GM23338 (cell line): Measurements from ENCODE around the gene ITSN2. TPM values are rescaled to one million over a fixed set of nuclear protein-coding genes. Genes with fewer than 3 reads are reported as not detected.
A peak's percentile ranks its signal among the peaks of the same experiment; 100 is the strongest.

Source experiments
- ATAC-seq: fragments of 200-7000 bp; cut with Tn5 transposase; 3 replicates; pipeline ENCODE4 v1.9.1; 2020
- DNase-seq: peaks from one replicate; pipeline ENCODE4 v3.0.0-alpha.2; 2015; ENCODE audit warnings: low spot score
- H2AFZ ChIP-seq: fragments of 200-600 bp; sonication (generic); 2 replicates; pipeline ENCODE4 v1.8.0; 2016; ENCODE audit warnings: antibody characterized with exemption, mild to moderate bottlenecking, moderate library complexity
- H3F3A ChIP-seq: fragments of 200-600 bp; sonication (generic); replicated peaks from 2 replicates; pipeline ENCODE4 v1.8.0; 2017; ENCODE audit warnings: antibody characterized with exemption, mixed run types, low read depth
- H3K27ac ChIP-seq: fragments of 200-600 bp; sonication (generic); 2 replicates; pipeline ENCODE4 v1.6.1; 2016; ENCODE audit warnings: low read depth
- H3K27me3 ChIP-seq: fragments of 200-600 bp; sonication (generic); 2 replicates; pipeline ENCODE4 v1.8.0; 2016; ENCODE audit warnings: mild to moderate bottlenecking, mixed run types, moderate library complexity; ENCODE audit not compliant: insufficient read depth
- H3K36me3 ChIP-seq: fragments of 200-600 bp; sonication (generic); 2 replicates; pipeline ENCODE4 v1.8.0; 2016; ENCODE audit warnings: mild to moderate bottlenecking; ENCODE audit not compliant: insufficient read depth
- H3K4me1 ChIP-seq: fragments of 200-600 bp; sonication (generic); 2 replicates; pipeline ENCODE4 v1.8.0; 2016; ENCODE audit warnings: mild to moderate bottlenecking, moderate library complexity; ENCODE audit not compliant: insufficient read depth
- H3K4me2 ChIP-seq: fragments of 200-600 bp; sonication (generic); 2 replicates; pipeline ENCODE4 v1.7.1; 2017; ENCODE audit warnings: mixed run types
- H3K4me3 ChIP-seq: fragments of 200-600 bp; sonication (generic); 2 replicates; pipeline ENCODE4 v1.6.1; 2016; ENCODE audit warnings: mixed run types
- H3K79me2 ChIP-seq: fragments of 200-600 bp; sonication (generic); replicated peaks from 2 replicates; pipeline ENCODE4 v1.8.0; 2017; ENCODE audit warnings: mild to moderate bottlenecking; ENCODE audit not compliant: insufficient read depth
- H3K9me2 ChIP-seq: fragments of 200-600 bp; sonication (generic); 2 replicates; pipeline ENCODE4 v1.8.0; 2017; ENCODE audit not compliant: insufficient read depth
- H4K20me1 ChIP-seq: fragments of 200-600 bp; sonication (generic); replicated peaks from 2 replicates; pipeline ENCODE4 v1.8.0; 2017; ENCODE audit warnings: mild to moderate bottlenecking; ENCODE audit not compliant: insufficient read depth
- H3K27ac Mint-ChIP-seq: 2 replicates; pipeline ENCODE4 v1.8.0; 2020; ENCODE audit warnings: inconsistent platforms, mild to moderate bottlenecking, moderate library complexity, mixed read lengths
- H3K27me3 Mint-ChIP-seq: 3 replicates; pipeline ENCODE4 v1.8.0; 2022; ENCODE audit warnings: low read depth, mild to moderate bottlenecking, moderate library complexity, mixed read lengths, inconsistent platforms; ENCODE audit not compliant: insufficient read depth, poor library complexity
- H3K36me3 Mint-ChIP-seq: 3 replicates; pipeline ENCODE4 v1.8.0; 2021; ENCODE audit warnings: low read depth, mild to moderate bottlenecking, inconsistent platforms, moderate library complexity, mixed read lengths
- H3K4me1 Mint-ChIP-seq: 3 replicates; pipeline ENCODE4 v1.8.0; 2020; ENCODE audit warnings: mild to moderate bottlenecking, inconsistent platforms, mixed read lengths
- H3K4me3 Mint-ChIP-seq: 3 replicates; pipeline ENCODE4 v1.8.0; 2021; ENCODE audit warnings: moderate library complexity, mild to moderate bottlenecking, inconsistent platforms, mixed read lengths
- H3K9me3 Mint-ChIP-seq: 3 replicates; pipeline ENCODE4 v1.8.0; 2020; ENCODE audit warnings: moderate library complexity, mild to moderate bottlenecking, inconsistent platforms, mixed read lengths
- CTCF ChIP-seq, 2 experiments: fragments of 200-600 bp in 1 of 2; sonication (generic) in 1 of 2; conservative IDR thresholded peaks; 2 replicates each; pipeline versions ENCODE4 v1.5.1 to v1.6.1; 2016 to 2017; ENCODE audit warnings: antibody characterized with exemption in 2 of 2, low read depth in 2 of 2, mild to moderate bottlenecking in 2 of 2, moderate library complexity in 1 of 2
- NANOG ChIP-seq: IDR thresholded peaks from 2 replicates; pipeline ENCODE4 v1.6.1; 2016; ENCODE audit warnings: antibody characterized with exemption, borderline replicate concordance
- STAT1 ChIP-seq: IDR thresholded peaks from one replicate; pipeline ENCODE4 v1.6.1; 2016; ENCODE audit warnings: antibody characterized with exemption; ENCODE audit not compliant: unreplicated experiment
- ZNF114 ChIP-seq: fragments of 250-450 bp; sonication (Bioruptor Pico); IDR thresholded peaks from 2 replicates; pipeline ENCODE4 v1.5.0; 2020; ENCODE audit warnings: mild to moderate bottlenecking, moderate library complexity
- ZNF462 ChIP-seq: fragments of 250-450 bp; sonication (Bioruptor Pico); IDR thresholded peaks from 2 replicates; pipeline ENCODE4 v1.5.0; 2020; ENCODE audit warnings: mild to moderate bottlenecking, moderate library complexity
- polyA plus RNA-seq: library from polyadenylated mRNA; unstranded; fragments of >200 nt; fragmentation: Nextera tagmentation; extraction: Ambion mirVana; gene quantifications from 2 replicates; pipeline ENCODE4 v1.2.1, GENCODE V29; 2016
- total RNA-seq: library from RNA; depleted of rRNA; stranded (reverse); fragments of >200 nt; shearing (Covaris generic); gene quantifications from 2 replicates; pipeline ENCODE4 v1.2.3, GENCODE V29; 2014

Gene ITSN2
- total and polyA plus RNA-seq, 2 experiments from 2014 or later: 17.1 to 17.8 TPM

- no peaks in the 10 kb centered on the region for H3K9me2 ChIP-seq
- H3K79me2 ChIP-seq: no peaks in the 10 kb centered on the region
- no peaks in the 10 kb centered on the region for H3K36me3 ChIP-seq
- Mint-ChIP-seq H3K27ac (no peak overlapping the region), H3K36me3 (no peaks in the 10 kb centered on the region), H3K4me3 (no peak overlapping the region), H3K4me1 (no peaks in the 10 kb centered on the region), H3K9me3 (no peaks in the 10 kb centered on the region), H3K27me3 (peaks cover 2% of the 10 kb centered on the region)
- TF ChIP-seq ZNF462: no peak
- TF ChIP-seq STAT1: no peak
- no peak for TF ChIP-seq ZNF114 (CRISPR knock-in tag)
- TF ChIP-seq CTCF (conservative IDR thresholded peaks at IDR 0.05; ENCODE audit: low read depth in 2 of 2): no peak
- no peaks in the 10 kb centered on the region for H3K27me3 ChIP-seq
- no peak overlapping the region for H3K27ac ChIP-seq
- H3F3A ChIP-seq: no peaks in the 10 kb centered on the region
- H3K4me1 ChIP-seq: no peaks in the 10 kb centered on the region
- no peak for ATAC-seq
- H4K20me1 ChIP-seq: no peaks in the 10 kb centered on the region
- H3K4me3 ChIP-seq: no peak overlapping the region
- DNase-seq: no peak
- H2AFZ ChIP-seq: no peak overlapping the region
- no peak overlapping the region for H3K4me2 ChIP-seq
Observed at GRCh38 chr2:24231461-24231881, 128.9 kb downstream of the ITSN2 start.

- Histone ChIP-seq H3F3A (no peaks in the 10 kb centered on the region), H3K4me1 (no peaks in the 10 kb centered on the region), H2AFZ (no peak overlapping the region), H3K9me2 (no peaks in the 10 kb centered on the region), H3K36me3 (no peaks in the 10 kb centered on the region), H3K27ac (no peak overlapping the region), H3K27me3 (no peaks in the 10 kb centered on the region), H3K4me3 (no peak overlapping the region), H3K79me2 (no peaks in the 10 kb centered on the region), H4K20me1 (no peaks in the 10 kb centered on the region), H3K4me2 (no peak overlapping the region)
- DNase-seq: peak; percentile 45
- Mint-ChIP-seq H3K27me3 (peaks cover 4% of the 10 kb centered on the region), H3K36me3 (no peaks in the 10 kb centered on the region), H3K27ac (no peak overlapping the region), H3K9me3 (no peaks in the 10 kb centered on the region), H3K4me3 (no peak overlapping the region), H3K4me1 (no peaks in the 10 kb centered on the region; the same call in 2 of the 3 replicates)
- no peak for TF ChIP-seq NANOG
- no peak for TF ChIP-seq ZNF114 (CRISPR knock-in tag)
- peak; percentile 51 to 54 for TF ChIP-seq CTCF (conservative IDR thresholded peaks at IDR 0.05; ENCODE audit: low read depth in 2 of 2)
- ATAC-seq: peak; percentile 39; the same call in 1 of the 3 replicates
Observed at GRCh38 chr2:24228470-24228869, 131.9 kb downstream of the ITSN2 start.
